Gastroesophageal sphincter (tissue), 4 donors: ENCODE results near the gene CHST8. TPM values are rescaled to one million over a fixed set of nuclear protein-coding genes. Genes with fewer than 3 reads are reported as not detected.

Experiments used
- ATAC-seq: fragments of 150-250 bp; one replicate; pipeline ENCODE4 v1.9.1; 2016; ENCODE audit warnings: mild to moderate bottlenecking, moderate library complexity
- H3K27ac ChIP-seq, 4 donors: fragments of 200-600 bp; sonication (generic) in 3 of 4; 1 replicate in 3 of 4; 2 replicates in 1 of 4; pipeline ENCODE4 v1.5.1; 2016 to 2019
- H3K27me3 ChIP-seq: fragments of 200-600 bp; sonication (generic); one replicate; pipeline ENCODE4 v1.5.1; 2019
- H3K36me3 ChIP-seq, 2 donors: fragments of 200-600 bp; sonication (generic); one replicate each; pipeline ENCODE4 v1.5.1; 2019; ENCODE audit warnings: control low read depth in 1 of 2
- H3K4me1 ChIP-seq, 3 donors: fragments of 200-600 bp; sonication (generic); 1 replicate in 2 of 3; 2 replicates in 1 of 3; pipeline ENCODE4 v1.5.1; 2016 to 2019; ENCODE audit warnings: control low read depth in 2 of 3
- H3K4me3 ChIP-seq, 2 donors: fragments of 200-600 bp; sonication (generic); one replicate each; pipeline ENCODE4 v1.5.1; 2019; ENCODE audit warnings: mild to moderate bottlenecking in 1 of 2, moderate library complexity in 1 of 2
- H3K9me3 ChIP-seq, 3 donors: fragments of 200-600 bp; sonication (generic); one replicate each; pipeline ENCODE4 v1.5.1; 2017 to 2019; ENCODE audit warnings: control low read depth in 2 of 3
- CTCF ChIP-seq, 4 experiments: fragments of 200-600 bp in 2 of 4; fragments of 450-650 bp in 2 of 4; sonication (generic) in 1 of 4; IDR thresholded peaks; one replicate each; pipeline ENCODE4 v1.5.1; 2017 to 2019; ENCODE audit warnings: antibody characterized with exemption in 4 of 4, mild to moderate bottlenecking in 2 of 4, moderate library complexity in 2 of 4
- EP300 ChIP-seq: sonication (generic); formaldehyde crosslinking; IDR thresholded peaks from one replicate; pipeline ENCODE4 v1.6.1; 2017; ENCODE audit warnings: antibody characterized with exemption, mild to moderate bottlenecking
- POLR2A ChIP-seq, 2 donors: fragments of 450-650 bp; IDR thresholded peaks; one replicate each; pipeline ENCODE4 v1.6.1; 2017; ENCODE audit warnings: antibody characterized with exemption in 2 of 2, mild to moderate bottlenecking in 2 of 2, moderate library complexity in 1 of 2
- POLR2AphosphoS5 ChIP-seq: sonication (generic); formaldehyde crosslinking; IDR thresholded peaks from one replicate; pipeline ENCODE4 v1.6.1; 2017; ENCODE audit warnings: antibody characterized with exemption
- WGBS, 2 donors: methylation state at CpG; one replicate each; pipeline ENCODE4 v1.1.5; 2018; ENCODE audit warnings: low coverage in 1 of 2; 5-methylcytosine and 5-hydroxymethylcytosine counted together
- total RNA-seq, 4 donors: library from RNA; depleted of rRNA; stranded (reverse); fragments of >200 nt; gene quantifications; one replicate each; pipeline ENCODE4 v1.1.0, GENCODE V29; 2016

The CHST8 gene
- total RNA-seq, 4 donors from 2014 or later = 0.16 to 0.66 (median 0.54) TPM; not detected in 1

- no peak for ATAC-seq
- Histone ChIP-seq H3K9me3 (no peaks in the 10 kb centered on the region), H3K27ac (no peak overlapping the region), H3K4me3 (no peak overlapping the region), H3K27me3 (peaks cover 23% of the 10 kb centered on the region), H3K36me3 (no peaks in the 10 kb centered on the region), H3K4me1 (no peaks in the 10 kb centered on the region)
- no peak for TF ChIP-seq POLR2AphosphoS5
- TF ChIP-seq EP300 = no peak
- 67 to 82% methylated on average over 14 of the region's 15 CpGs for WGBS, 2 donors
Observed at GRCh38 chr19:33667141-33667650, 45.4 kb downstream of the CHST8 start.

GRCh38 chr19:33667881-33668280 is 46.1 kb downstream of the CHST8 start:
- Histone ChIP-seq H3K27ac (no peak overlapping the region), H3K9me3 (no peaks in the 10 kb centered on the region), H3K4me1 (no peaks in the 10 kb centered on the region), H3K36me3 (no peaks in the 10 kb centered on the region), H3K27me3 (peaks cover 26% of the 10 kb centered on the region), H3K4me3 (no peak overlapping the region)
- no peak for TF ChIP-seq POLR2AphosphoS5
- no peak for TF ChIP-seq EP300
- no peak for TF ChIP-seq CTCF (IDR thresholded peaks at IDR 0.05)
- TF ChIP-seq POLR2A (IDR thresholded peaks at IDR 0.05) = no peak
- no peak for ATAC-seq
- 75 to 89% methylated on average over 6 to 14 of the region's 15 CpGs for WGBS, 2 donors

DNA sequence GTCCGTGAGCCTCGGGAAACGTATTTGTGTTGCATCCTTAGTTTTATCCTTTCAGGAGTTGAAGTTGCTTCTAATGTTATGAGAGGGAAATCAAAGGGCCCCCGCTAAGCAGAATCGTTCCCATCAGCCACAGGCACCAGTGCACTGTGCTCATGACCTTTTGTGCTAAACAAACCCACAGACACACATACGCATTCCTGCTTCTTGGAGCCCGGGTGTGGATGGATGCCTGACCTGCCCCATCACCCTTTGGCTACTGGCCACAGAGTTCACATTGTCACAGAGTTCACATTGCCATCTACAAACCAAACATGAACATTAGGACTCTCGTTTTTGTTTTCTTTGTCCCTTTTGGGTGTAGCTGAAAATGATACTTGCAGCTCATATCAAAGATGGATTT is 47.2 kb downstream of the CHST8 start:
- H3K9me3 ChIP-seq = no peaks in the 10 kb centered on the region
- no peaks in the 10 kb centered on the region for H3K4me1 ChIP-seq
- no peaks in the 10 kb centered on the region for H3K36me3 ChIP-seq
- no peak overlapping the region for H3K4me3 ChIP-seq
- peaks cover 37% of the 10 kb centered on the region for H3K27me3 ChIP-seq
- 54 to 69% methylated on average over 8 of the region's 8 CpGs for WGBS, 2 donors
- H3K27ac ChIP-seq = no peak overlapping the region
- no peak for TF ChIP-seq POLR2AphosphoS5
- ATAC-seq = no peak

- no peak for ATAC-seq
- TF ChIP-seq POLR2A (IDR thresholded peaks at IDR 0.05) (no peak), CTCF (IDR thresholded peaks at IDR 0.05) (no peak), EP300 (no peak), POLR2AphosphoS5 (no peak)
Observed at GRCh38 chr19:33669376-33669775, 47.6 kb downstream of the CHST8 start.

GRCh38 chr19:33670398-33670797 is 48.6 kb downstream of the CHST8 start:
- Histone ChIP-seq H3K9me3 (no peaks in the 10 kb centered on the region), H3K4me3 (no peak overlapping the region), H3K27me3 (peaks cover 51% of the 10 kb centered on the region), H3K27ac (no peak overlapping the region), H3K4me1 (no peaks in the 10 kb centered on the region), H3K36me3 (no peaks in the 10 kb centered on the region)
- ATAC-seq = no peak
- 55 to 61% methylated on average over 6 of the region's 9 CpGs for WGBS, 2 donors
- TF ChIP-seq POLR2AphosphoS5 (no peak), EP300 (no peak), CTCF (IDR thresholded peaks at IDR 0.05) (no peak)

More at GRCh38 chr19:33669376-33669775, 47.6 kb downstream of the CHST8 start:
- Histone ChIP-seq H3K4me3 (no peak overlapping the region), H3K9me3 (no peaks in the 10 kb centered on the region), H3K4me1 (no peaks in the 10 kb centered on the region), H3K27me3 (peaks cover 41% of the 10 kb centered on the region), H3K27ac (no peak overlapping the region), H3K36me3 (no peaks in the 10 kb centered on the region)
- WGBS, 2 donors = 75 to 83% methylated on average over 3 to 4 of the region's 5 CpGs

GRCh38 chr19:33671211-33671610 is 49.5 kb downstream of the CHST8 start:
- no peak overlapping the region for H3K4me3 ChIP-seq
- no peak for ATAC-seq
- 77 to 81% methylated on average over 5 of the region's 5 CpGs for WGBS, 2 donors
- no peak overlapping the region for H3K27ac ChIP-seq
- no peaks in the 10 kb centered on the region for H3K9me3 ChIP-seq
- H3K36me3 ChIP-seq = no peaks in the 10 kb centered on the region
- no peaks in the 10 kb centered on the region for H3K4me1 ChIP-seq
- H3K27me3 ChIP-seq = peaks cover 59% of the 10 kb centered on the region
- no peak for TF ChIP-seq EP300
- no peak for TF ChIP-seq POLR2A (IDR thresholded peaks at IDR 0.05)
